Esophagus muscularis mucosa (tissue), 3 donors: Measurements from ENCODE around the gene FBXW12.
"Not testable (repeated sequence)": the region's sequence is repeated elsewhere in the genome, so short reads cannot be mapped to it uniquely, and the experiment has no call there.

ENCODE experiments used
- CTCF ChIP-seq, 3 experiments: fragments of 200-600 bp in 2 of 3; fragments of 450-650 bp in 1 of 3; sonication (generic) in 2 of 3; IDR thresholded peaks; one replicate each; pipeline ENCODE4 v1.5.1; 2017 to 2019; ENCODE audit warnings: antibody characterized with exemption in 3 of 3, mild to moderate bottlenecking in 2 of 3, moderate library complexity in 1 of 3
- POLR2A ChIP-seq: fragments of 450-650 bp; IDR thresholded peaks from one replicate; pipeline ENCODE4 v1.6.1; 2017; ENCODE audit warnings: antibody characterized with exemption, moderate library complexity, mild to moderate bottlenecking, low read depth
- POLR2AphosphoS5 ChIP-seq, 2 donors: sonication (generic); formaldehyde crosslinking; IDR thresholded peaks; one replicate each; pipeline ENCODE4 v1.6.1; 2017; ENCODE audit warnings: antibody characterized with exemption in 2 of 2

GRCh38 chr3:48333346-48334245 lies 38.4 kb upstream of the FBXW12 start, which contains the start of gene SPINK8:
- TF ChIP-seq POLR2AphosphoS5 (IDR thresholded peaks at IDR 0.05); POLR2A; CTCF (IDR thresholded peaks at IDR 0.05): not testable (repeated sequence)
